Keratinocyte (primary cell): ENCODE measurements around the gene NT5DC1. TPM values are rescaled to one million over a fixed set of nuclear protein-coding genes. Genes with fewer than 3 reads are reported as not detected.

Source experiments
- DNase-seq: peaks from one replicate; pipeline ENCODE4 v3.0.0-alpha.2; 2011; ENCODE audit warnings: low read depth, missing footprints, low spot score
- FAIRE-seq: peaks from 2 replicates; lab custom pipeline; 2011; peaks lifted over from hg19 to GRCh38; lab: Jason Lieb, UNC
- H2AFZ ChIP-seq: 2 replicates; pipeline ENCODE4 v1.6.0; 2012; ENCODE audit warnings: low read length, control low read depth, inconsistent platforms; ENCODE audit not compliant: control insufficient read depth
- H3K27ac ChIP-seq: 2 replicates; pipeline ENCODE4 v1.5.1; 2011; ENCODE audit warnings: low read length; ENCODE audit not compliant: control insufficient read depth, insufficient read depth
- H3K27me3 ChIP-seq: 3 replicates; pipeline ENCODE4 v1.6.0; 2011; ENCODE audit warnings: low read length; ENCODE audit not compliant: control insufficient read depth, insufficient read depth; ENCODE audit errors: extremely low read depth
- H3K36me3 ChIP-seq, 2 experiments: 2 replicates in 1 of 2; 3 replicates in 1 of 2; pipeline ENCODE4 v1.5.1; 2011; ENCODE audit warnings: low read length in 2 of 2, mild to moderate bottlenecking in 1 of 2; ENCODE audit not compliant: control insufficient read depth in 2 of 2, insufficient read depth in 2 of 2; ENCODE audit errors: extremely low read depth in 1 of 2
- H3K4me1 ChIP-seq: 3 replicates; pipeline ENCODE4 v1.5.1; 2011; ENCODE audit warnings: low read length; ENCODE audit not compliant: control insufficient read depth, insufficient read depth; ENCODE audit errors: extremely low read depth
- H3K4me2 ChIP-seq: 3 replicates; pipeline ENCODE4 v1.6.0; 2011; ENCODE audit warnings: low read depth, low read length; ENCODE audit not compliant: control insufficient read depth, insufficient read depth; ENCODE audit errors: extremely low read depth
- H3K4me3 ChIP-seq, 3 experiments: fragments of 200-600 bp in 1 of 3; sonication (generic) in 1 of 3; 2 replicates in 2 of 3; 3 replicates in 1 of 3; pipeline ENCODE4 v1.5.1; 2011 to 2016; ENCODE audit warnings: low read length in 3 of 3, mild to moderate bottlenecking in 3 of 3, control low read depth in 2 of 3, inconsistent platforms in 1 of 3, low read depth in 1 of 3, mixed read lengths in 1 of 3, mixed run types in 1 of 3, moderate library complexity in 1 of 3; ENCODE audit not compliant: control insufficient read depth in 2 of 3, insufficient read depth in 2 of 3; ENCODE audit errors: extremely low read depth in 1 of 3
- H3K79me2 ChIP-seq: 2 replicates; pipeline ENCODE4 v1.6.0; 2012; ENCODE audit warnings: low read length; ENCODE audit not compliant: control insufficient read depth, insufficient read depth
- H3K9ac ChIP-seq: 3 replicates; pipeline ENCODE4 v1.6.0; 2011; ENCODE audit warnings: low read length; ENCODE audit not compliant: control insufficient read depth, insufficient read depth; ENCODE audit errors: extremely low read depth
- H3K9me1 ChIP-seq: 3 replicates; pipeline ENCODE4 v1.6.0; 2011; ENCODE audit warnings: low read length; ENCODE audit not compliant: control insufficient read depth, insufficient read depth; ENCODE audit errors: extremely low read depth
- H3K9me3 ChIP-seq: 2 replicates; pipeline ENCODE4 v1.5.1; 2012; ENCODE audit warnings: low read depth, low read length; ENCODE audit not compliant: control insufficient read depth
- H4K20me1 ChIP-seq: 3 replicates; pipeline ENCODE4 v1.6.0; 2011; ENCODE audit warnings: low read length; ENCODE audit not compliant: control insufficient read depth, insufficient read depth; ENCODE audit errors: extremely low read depth
- CTCF ChIP-seq, 3 experiments: IDR thresholded peaks in 1 of 3; conservative IDR thresholded peaks in 1 of 3; optimal IDR thresholded peaks in 1 of 3; 2 replicates in 2 of 3; 3 replicates in 1 of 3; pipeline versions ENCODE3 to v1.5.1; 2011; ENCODE audit warnings: low read length in 3 of 3, mild to moderate bottlenecking in 3 of 3, moderate library complexity in 2 of 3, control low read depth in 1 of 3, inconsistent platforms in 1 of 3; ENCODE audit not compliant: insufficient read depth in 2 of 3; ENCODE audit errors: extremely low read depth in 1 of 3
- EZH2 ChIP-seq: IDR thresholded peaks from one replicate; pipeline ENCODE4 v1.6.1; 2012; ENCODE audit warnings: inconsistent platforms, mild to moderate bottlenecking, low read length, moderate library complexity
- dilution Hi-C: fragments of 300-500 bp; cut with MboI; formaldehyde crosslinking; loops from one replicate; pipeline ENCODE4 v1.7.0; 2020; ENCODE audit warnings: low sequenced_read_pairs; ENCODE audit not compliant: extremely low pct_ligation_motif_present
- polyA plus RNA-seq, 5 experiments: library from polyadenylated mRNA; depleted of rRNA in 3 of 5; stranded (reverse) in 3 of 5; stranded (forward) in 1 of 5; unstranded in 1 of 5; fragments of >200 nt; gene quantifications; 1 replicate in 1 of 5; 2 replicates in 3 of 5; 3 replicates in 1 of 5; pipeline versions ENCODE4 v1.2.1 to v1.2.3, GENCODE V29; 2011 to 2012; ENCODE audit warnings: missing spikeins in 2 of 5, low read depth in 1 of 5, low replicate concordance in 1 of 5

NT5DC1 gene
- polyA plus RNA-seq, 1 donor (not counting 4 experiments of a cell fraction or from before 2014, with no cell fraction given): 31.2 TPM

- no peak for FAIRE-seq
- Histone ChIP-seq H4K20me1 (no peaks in the 10 kb centered on the region), H3K9ac (no peak overlapping the region), H3K4me1 (peaks cover 2% of the 10 kb centered on the region), H3K36me3 (peaks cover 0 to 2% of the 10 kb centered on the region in 2 experiments), H3K27me3 (no peaks in the 10 kb centered on the region), H3K9me3 (no peaks in the 10 kb centered on the region), H3K4me3 (no peak overlapping the region), H3K9me1 (no peaks in the 10 kb centered on the region), H3K79me2 (no peaks in the 10 kb centered on the region), H2AFZ (no peak overlapping the region), H3K4me2 (no peak overlapping the region), H3K27ac (no peak overlapping the region)
- no peak for TF ChIP-seq CTCF (optimal IDR thresholded peaks at IDR 0.05 in 1 of 3, IDR thresholded peaks at IDR 0.05 in 1 of 3, conservative IDR thresholded peaks at IDR 0.05 in 1 of 3; ENCODE audit: extremely low read depth in 1 of 3, insufficient read depth in 2 of 3, low read length in 3 of 3)
- TF ChIP-seq EZH2: no peak
- no peak for DNase-seq
- dilution Hi-C loops: no loop called here
These were observed 134.0 kb downstream of the NT5DC1 start for GRCh38 chr6:116234689-116235088.

- no peak overlapping the region for H3K27ac ChIP-seq
- no peaks in the 10 kb centered on the region for H3K9me3 ChIP-seq
- no peaks in the 10 kb centered on the region for H3K79me2 ChIP-seq
- no peak overlapping the region for H3K9ac ChIP-seq
- no peak overlapping the region for H3K4me3 ChIP-seq
- no peaks in the 10 kb centered on the region for H3K9me1 ChIP-seq
- DNase-seq (no peak), FAIRE-seq (no peak)
- H3K4me2 ChIP-seq: no peak overlapping the region
- no peaks in the 10 kb centered on the region for H3K27me3 ChIP-seq
- H3K4me1 ChIP-seq: peaks cover 2% of the 10 kb centered on the region
- no peak for TF ChIP-seq EZH2
- no peaks in the 10 kb centered on the region for H4K20me1 ChIP-seq
- dilution Hi-C loops: no loop called here
- no peak overlapping the region for H2AFZ ChIP-seq
- peaks cover 0 to 4% of the 10 kb centered on the region in 2 experiments for H3K36me3 ChIP-seq
These were observed 137.4 kb downstream of the NT5DC1 start for GRCh38 chr6:116238083-116238482.

GRCh38 chr6:116239256-116239655, 138.6 kb downstream of the NT5DC1 start:
- H4K20me1 ChIP-seq: no peaks in the 10 kb centered on the region
- no peak for FAIRE-seq

More at GRCh38 chr6:116239256-116239655, 138.6 kb downstream of the NT5DC1 start:
- dilution Hi-C loops: no loop called here
- H3K9ac ChIP-seq: no peak overlapping the region
- H3K9me3 ChIP-seq: no peaks in the 10 kb centered on the region
- no peak for DNase-seq
- H2AFZ ChIP-seq: no peak overlapping the region
- no peak overlapping the region for H3K27ac ChIP-seq
- no peaks in the 10 kb centered on the region for H3K27me3 ChIP-seq
- no peak overlapping the region for H3K4me3 ChIP-seq
- peaks cover 0 to 4% of the 10 kb centered on the region in 2 experiments for H3K36me3 ChIP-seq
- H3K4me1 ChIP-seq: peaks cover 2% of the 10 kb centered on the region
- H3K9me1 ChIP-seq: no peaks in the 10 kb centered on the region
- TF ChIP-seq EZH2 (no peak), CTCF (optimal IDR thresholded peaks at IDR 0.05 in 1 of 3, IDR thresholded peaks at IDR 0.05 in 1 of 3, conservative IDR thresholded peaks at IDR 0.05 in 1 of 3; ENCODE audit: extremely low read depth in 1 of 3, insufficient read depth in 2 of 3, low read length in 3 of 3) (no peak)
- H3K4me2 ChIP-seq: no peak overlapping the region
- no peaks in the 10 kb centered on the region for H3K79me2 ChIP-seq
